ENCODE measurements around the gene MACROD2.
"Not testable (repeated sequence)": the region's sequence is repeated elsewhere in the genome, so short reads cannot be mapped to it uniquely, and the experiment has no call there.

The MACROD2 gene

GRCh38 chr20:15756002-15756753 lies 1760.9 kb downstream of the MACROD2 start:
- no peak for DNase-seq

GRCh38 chr20:15756754-15757115 lies 1761.4 kb downstream of the MACROD2 start:
- DNase-seq = no peak

- DNase-seq = no peak
Measured at GRCh38 chr20:15759594-15759993, 1764.3 kb downstream of the MACROD2 start.

GRCh38 chr20:15760001-15760621 lies 1764.8 kb downstream of the MACROD2 start:
- DNase-seq = no peak

GRCh38 chr20:15763366-15763765 lies 1768.0 kb downstream of the MACROD2 start:
- no peak for DNase-seq

GRCh38 chr20:15767586-15767985 lies 1772.3 kb downstream of the MACROD2 start:
- DNase-seq = no peak

- DNase-seq = no peak
Measured at GRCh38 chr20:15767999-15768741, 1772.9 kb downstream of the MACROD2 start.

- no peak for DNase-seq
Measured at GRCh38 chr20:15772826-15773225, 1777.5 kb downstream of the MACROD2 start.

- DNase-seq = no peak
Measured at GRCh38 chr20:15774926-15775325, 1779.6 kb downstream of the MACROD2 start.

- DNase-seq = no peak
Measured at GRCh38 chr20:15776770-15777466, 1781.6 kb downstream of the MACROD2 start.

GRCh38 chr20:15784020-15784419 lies 1788.7 kb downstream of the MACROD2 start:
- no peak for DNase-seq

- DNase-seq = no peak
Measured at GRCh38 chr20:15789079-15789478, 1793.8 kb downstream of the MACROD2 start.

GRCh38 chr20:15792855-15793254 lies 1797.5 kb downstream of the MACROD2 start:
- DNase-seq = no peak

- no peak for DNase-seq
Measured at GRCh38 chr20:15794409-15794808, 1799.1 kb downstream of the MACROD2 start.

- DNase-seq = no peak
Measured at GRCh38 chr20:15795305-15796019, 1800.1 kb downstream of the MACROD2 start.

- no peak for DNase-seq
Measured at GRCh38 chr20:15799871-15800270, 1804.6 kb downstream of the MACROD2 start.

- DNase-seq = no peak
Measured at GRCh38 chr20:15802020-15802419, 1806.7 kb downstream of the MACROD2 start.

GRCh38 chr20:15805154-15805553 lies 1809.8 kb downstream of the MACROD2 start:
- DNase-seq = no peak

- no peak for DNase-seq
Measured at GRCh38 chr20:15806105-15806504, 1810.8 kb downstream of the MACROD2 start.

GRCh38 chr20:15807271-15807670 lies 1812.0 kb downstream of the MACROD2 start:
- DNase-seq = no peak

- not testable (repeated sequence) for DNase-seq
Measured at GRCh38 chr20:15807771-15808170, 1812.5 kb downstream of the MACROD2 start.

GRCh38 chr20:15811951-15812350 lies 1816.6 kb downstream of the MACROD2 start:
- no peak for DNase-seq

GRCh38 chr20:15812696-15813095 lies 1817.4 kb downstream of the MACROD2 start:
- no peak for DNase-seq
